OCI-LY3 (cell line): ENCODE data around the gene GADL1.

Experiments used
- H2AFZ ChIP-seq: fragments of 200-600, 300-600 bp; shearing (Covaris generic); 2 replicates; pipeline ENCODE4 v1.6.0; 2014; ENCODE audit warnings: antibody characterized with exemption, low read depth, low read length
- H3K27ac ChIP-seq: fragments of 200-600, 300-600 bp; sonication (generic); 2 replicates; pipeline ENCODE4 v1.5.1; 2014; ENCODE audit warnings: mild to moderate bottlenecking, low read length, moderate library complexity, mixed read lengths
- H3K27me3 ChIP-seq: fragments of 200-600, 300-600 bp; sonication (generic); 2 replicates; pipeline ENCODE4 v1.6.1; 2014; ENCODE audit warnings: low read depth, low read length, mixed read lengths
- H3K36me3 ChIP-seq: fragments of 200-600, 300-600 bp; sonication (generic); replicated peaks from 2 replicates; pipeline ENCODE3; 2014; ENCODE audit warnings: low read depth, low read length, mixed read lengths
- H3K4me1 ChIP-seq: fragments of 300-600, 200-600 bp; sonication (generic); 2 replicates; pipeline ENCODE4 v1.6.1; 2014; ENCODE audit warnings: low read length, mixed read lengths
- H3K4me2 ChIP-seq: fragments of 200-600, 300-600 bp; sonication (generic); 2 replicates; pipeline ENCODE4 v1.6.1; 2014; ENCODE audit warnings: low read length, mixed read lengths
- H3K4me3 ChIP-seq: fragments of 300-600, 200-600 bp; sonication (generic); 2 replicates; pipeline ENCODE4 v1.5.1; 2014; ENCODE audit warnings: antibody characterized with exemption, mild to moderate bottlenecking, low read length, moderate library complexity
- H3K79me2 ChIP-seq: fragments of 300-600, 200-600 bp; shearing (Covaris generic); 2 replicates; pipeline ENCODE4 v1.6.1; 2014; ENCODE audit warnings: mild to moderate bottlenecking, low read length, mixed read lengths
- H3K9ac ChIP-seq: fragments of 300-600, 200-600 bp; shearing (Covaris generic); 2 replicates; pipeline ENCODE4 v1.6.0; 2014; ENCODE audit warnings: mild to moderate bottlenecking, low read length, moderate library complexity
- H3K9me3 ChIP-seq: fragments of 200-600, 300-600 bp; shearing (Covaris generic); 2 replicates; pipeline ENCODE4 v1.6.1; 2014; ENCODE audit warnings: low read length, mixed read lengths; ENCODE audit not compliant: insufficient read depth
- H4K20me1 ChIP-seq: fragments of 200-600, 300-600 bp; sonication (generic); 2 replicates; pipeline ENCODE4 v1.6.1; 2016; ENCODE audit warnings: low read length, mixed read lengths; ENCODE audit not compliant: insufficient read depth
- EZH2phosphoT487 ChIP-seq: fragments of 200-600 bp; shearing (Covaris generic); IDR thresholded peaks from 2 replicates; pipeline ENCODE4 v1.6.1; 2018; ENCODE audit warnings: antibody characterized with exemption, mixed run types, low read depth
- TF ChIP-seq, protein P1 (sequence below): fragments of 200-600, 300-600 bp; sonication (generic); IDR thresholded peaks from 2 replicates; pipeline ENCODE4 v1.5.1; 2014; ENCODE audit warnings: antibody characterized with exemption, low read length, low read depth

Gene GADL1

DNA sequence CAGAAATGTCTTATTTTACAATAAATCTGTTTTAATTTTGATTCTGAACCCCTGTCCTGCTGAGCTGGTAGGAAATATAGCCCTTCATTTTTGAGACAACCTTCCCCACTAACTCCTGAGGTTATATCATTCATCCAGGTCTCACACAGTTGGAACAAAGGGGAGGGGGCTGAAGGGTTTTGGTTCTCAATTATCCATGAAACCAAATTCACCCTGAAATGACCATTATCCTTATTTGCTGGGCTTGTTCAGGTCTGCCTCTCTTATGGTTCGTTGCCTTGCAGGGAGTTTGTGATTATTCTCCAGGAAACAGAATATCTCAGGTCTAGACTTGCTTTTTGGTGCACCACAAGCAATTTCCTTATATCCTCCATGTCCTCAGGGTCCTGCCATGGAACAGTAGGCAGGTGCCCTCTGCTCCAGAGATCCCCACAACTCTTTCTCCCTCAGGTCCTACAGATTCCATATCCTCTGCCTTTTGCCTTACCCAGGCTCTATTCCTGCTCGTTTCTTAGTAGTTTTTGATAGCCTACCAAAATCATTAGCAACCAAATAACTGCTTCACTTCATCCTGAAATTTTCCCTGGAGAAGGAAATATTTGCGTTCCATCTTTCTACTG is 193.6 kb downstream of the GADL1 start:
- Histone ChIP-seq H3K9me3 (0 out of 2 replicates have a peak, but pooled peaks cover 7% of the 10 kb centered on the region), H3K36me3 (peaks cover 8% of the 10 kb centered on the region), H3K4me3 (no peak overlapping the region), H3K27me3 (no peaks in the 10 kb centered on the region), H3K9ac (no peak overlapping the region), H3K4me2 (no peak overlapping the region), H3K27ac (no peak overlapping the region), H3K79me2 (no peaks in the 10 kb centered on the region), H4K20me1 (no peaks in the 10 kb centered on the region), H3K4me1 (peaks cover 3% of the 10 kb centered on the region; the same call in 1 of the 2 replicates), H2AFZ (no peak overlapping the region)
- TF ChIP-seq, protein P1, sequence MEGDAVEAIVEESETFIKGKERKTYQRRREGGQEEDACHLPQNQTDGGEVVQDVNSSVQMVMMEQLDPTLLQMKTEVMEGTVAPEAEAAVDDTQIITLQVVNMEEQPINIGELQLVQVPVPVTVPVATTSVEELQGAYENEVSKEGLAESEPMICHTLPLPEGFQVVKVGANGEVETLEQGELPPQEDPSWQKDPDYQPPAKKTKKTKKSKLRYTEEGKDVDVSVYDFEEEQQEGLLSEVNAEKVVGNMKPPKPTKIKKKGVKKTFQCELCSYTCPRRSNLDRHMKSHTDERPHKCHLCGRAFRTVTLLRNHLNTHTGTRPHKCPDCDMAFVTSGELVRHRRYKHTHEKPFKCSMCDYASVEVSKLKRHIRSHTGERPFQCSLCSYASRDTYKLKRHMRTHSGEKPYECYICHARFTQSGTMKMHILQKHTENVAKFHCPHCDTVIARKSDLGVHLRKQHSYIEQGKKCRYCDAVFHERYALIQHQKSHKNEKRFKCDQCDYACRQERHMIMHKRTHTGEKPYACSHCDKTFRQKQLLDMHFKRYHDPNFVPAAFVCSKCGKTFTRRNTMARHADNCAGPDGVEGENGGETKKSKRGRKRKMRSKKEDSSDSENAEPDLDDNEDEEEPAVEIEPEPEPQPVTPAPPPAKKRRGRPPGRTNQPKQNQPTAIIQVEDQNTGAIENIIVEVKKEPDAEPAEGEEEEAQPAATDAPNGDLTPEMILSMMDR: no peak
- no peak for TF ChIP-seq EZH2phosphoT487

GRCh38 chr3:30699927-30700326 is 194.5 kb downstream of the GADL1 start:
- H3K4me3 ChIP-seq: no peak overlapping the region
- no peaks in the 10 kb centered on the region for H4K20me1 ChIP-seq
- H3K9ac ChIP-seq: no peak overlapping the region
- H3K27ac ChIP-seq: no peak overlapping the region
- 0 out of 2 replicates have a peak, but pooled peaks cover 7% of the 10 kb centered on the region for H3K9me3 ChIP-seq
- H3K27me3 ChIP-seq: no peaks in the 10 kb centered on the region
- H3K36me3 ChIP-seq: peaks cover 12% of the 10 kb centered on the region
- H3K4me1 ChIP-seq: peaks cover 3% of the 10 kb centered on the region; the same call in 1 of the 2 replicates
- H3K79me2 ChIP-seq: no peaks in the 10 kb centered on the region
- H2AFZ ChIP-seq: no peak overlapping the region
- TF ChIP-seq EZH2phosphoT487: no peak
- TF ChIP-seq, protein P1: no peak
- H3K4me2 ChIP-seq: no peak overlapping the region

GRCh38 chr3:30698549-30698948 is 195.9 kb downstream of the GADL1 start:
- H3K79me2 ChIP-seq: no peaks in the 10 kb centered on the region
- H3K36me3 ChIP-seq: peaks cover 12% of the 10 kb centered on the region
- no peak overlapping the region for H3K9ac ChIP-seq
- H3K27me3 ChIP-seq: no peaks in the 10 kb centered on the region
- TF ChIP-seq EZH2phosphoT487: no peak
- TF ChIP-seq, protein P1: no peak
- peaks cover 3% of the 10 kb centered on the region; the same call in 1 of the 2 replicates for H3K4me1 ChIP-seq
- no peak overlapping the region for H3K27ac ChIP-seq
- 0 out of 2 replicates have a peak, but pooled peaks cover 7% of the 10 kb centered on the region for H3K9me3 ChIP-seq
- H3K4me2 ChIP-seq: no peak overlapping the region
- H2AFZ ChIP-seq: no peak overlapping the region
- H3K4me3 ChIP-seq: no peak overlapping the region
- no peaks in the 10 kb centered on the region for H4K20me1 ChIP-seq

GRCh38 chr3:30696896-30697295 is 197.6 kb downstream of the GADL1 start:
- no peak overlapping the region for H3K27ac ChIP-seq
- H2AFZ ChIP-seq: no peak overlapping the region
- no peaks in the 10 kb centered on the region for H4K20me1 ChIP-seq
- H3K4me2 ChIP-seq: no peak overlapping the region
- no peaks in the 10 kb centered on the region for H3K9me3 ChIP-seq
- no peak overlapping the region for H3K9ac ChIP-seq
- H3K27me3 ChIP-seq: no peaks in the 10 kb centered on the region
- peaks cover 10% of the 10 kb centered on the region for H3K36me3 ChIP-seq
- peaks cover 3% of the 10 kb centered on the region; the same call in 1 of the 2 replicates for H3K4me1 ChIP-seq
- no peaks in the 10 kb centered on the region for H3K79me2 ChIP-seq
- no peak overlapping the region for H3K4me3 ChIP-seq
- TF ChIP-seq, protein P1: no peak
- TF ChIP-seq EZH2phosphoT487: no peak
